ENCODE measurements around the gene GPX1.
"Not testable (repeated sequence)": the region's sequence is repeated elsewhere in the genome, so short reads cannot be mapped to it uniquely, and the experiment has no call there.

Gene GPX1

DNA sequence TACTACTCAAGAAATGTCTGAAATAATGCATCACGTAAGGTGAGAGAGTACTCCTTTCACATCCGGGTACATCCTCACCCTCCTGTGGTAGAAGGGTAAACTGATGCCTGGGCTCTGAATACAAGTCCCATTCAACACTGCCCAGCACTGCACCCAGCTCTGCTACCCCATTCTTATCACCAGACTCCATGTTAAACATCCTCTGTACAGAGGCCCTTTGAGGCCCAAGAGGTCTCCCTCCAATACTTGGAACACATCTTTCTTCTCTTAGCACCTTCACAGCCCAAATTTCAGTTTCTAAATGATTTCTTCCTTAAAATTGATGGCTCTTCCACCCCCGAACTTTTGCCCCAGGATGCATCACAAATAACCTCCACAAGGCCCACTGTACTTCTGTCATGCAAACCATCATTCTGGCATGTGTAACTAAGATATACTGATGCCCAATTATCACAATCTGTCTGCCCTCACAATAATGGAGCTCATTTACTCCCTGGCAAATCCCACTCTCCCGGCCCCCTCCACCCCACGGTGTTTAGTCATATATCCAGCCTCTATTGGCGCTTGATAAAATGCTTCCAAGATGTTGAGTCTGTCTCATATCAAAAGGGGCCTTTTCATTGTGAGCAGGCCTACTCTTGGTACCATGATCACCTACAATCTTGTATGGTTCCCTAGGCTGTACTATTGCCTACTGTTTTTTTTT is 12.6 kb upstream of the GPX1 start:
- no peaks in the 10 kb centered on the region for H3K27me3 ChIP-seq (ENCODE audit: insufficient read depth, low read depth)
- no peak overlapping the region for H3K27ac ChIP-seq
- H2AFZ ChIP-seq (ENCODE audit: low read depth), result no peak overlapping the region
- H3K4me3 ChIP-seq (IDR thresholded peaks at IDR 0.05; ENCODE audit: insufficient read depth, low read depth, low read length), result no peak overlapping the region
- TF ChIP-seq, protein P1, sequence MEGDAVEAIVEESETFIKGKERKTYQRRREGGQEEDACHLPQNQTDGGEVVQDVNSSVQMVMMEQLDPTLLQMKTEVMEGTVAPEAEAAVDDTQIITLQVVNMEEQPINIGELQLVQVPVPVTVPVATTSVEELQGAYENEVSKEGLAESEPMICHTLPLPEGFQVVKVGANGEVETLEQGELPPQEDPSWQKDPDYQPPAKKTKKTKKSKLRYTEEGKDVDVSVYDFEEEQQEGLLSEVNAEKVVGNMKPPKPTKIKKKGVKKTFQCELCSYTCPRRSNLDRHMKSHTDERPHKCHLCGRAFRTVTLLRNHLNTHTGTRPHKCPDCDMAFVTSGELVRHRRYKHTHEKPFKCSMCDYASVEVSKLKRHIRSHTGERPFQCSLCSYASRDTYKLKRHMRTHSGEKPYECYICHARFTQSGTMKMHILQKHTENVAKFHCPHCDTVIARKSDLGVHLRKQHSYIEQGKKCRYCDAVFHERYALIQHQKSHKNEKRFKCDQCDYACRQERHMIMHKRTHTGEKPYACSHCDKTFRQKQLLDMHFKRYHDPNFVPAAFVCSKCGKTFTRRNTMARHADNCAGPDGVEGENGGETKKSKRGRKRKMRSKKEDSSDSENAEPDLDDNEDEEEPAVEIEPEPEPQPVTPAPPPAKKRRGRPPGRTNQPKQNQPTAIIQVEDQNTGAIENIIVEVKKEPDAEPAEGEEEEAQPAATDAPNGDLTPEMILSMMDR (conservative IDR thresholded peaks at IDR 0.05; ENCODE audit: low read depth, low read length), result no peak
- H3K79me2 ChIP-seq (ENCODE audit: insufficient read depth, low read depth), result 0 out of 2 replicates have a peak, but pooled peaks cover 5% of the 10 kb centered on the region
- H3K9ac ChIP-seq, result no peak overlapping the region
- no peaks in the 10 kb centered on the region for H3K4me1 ChIP-seq (ENCODE audit: low read depth, poor library complexity, severe bottlenecking)
- H4K20me1 ChIP-seq (ENCODE audit: insufficient read depth), result no peaks in the 10 kb centered on the region
- no peaks in the 10 kb centered on the region for H3K36me3 ChIP-seq (ENCODE audit: insufficient read depth)
- H3K4me2 ChIP-seq, result no peak overlapping the region

DNA sequence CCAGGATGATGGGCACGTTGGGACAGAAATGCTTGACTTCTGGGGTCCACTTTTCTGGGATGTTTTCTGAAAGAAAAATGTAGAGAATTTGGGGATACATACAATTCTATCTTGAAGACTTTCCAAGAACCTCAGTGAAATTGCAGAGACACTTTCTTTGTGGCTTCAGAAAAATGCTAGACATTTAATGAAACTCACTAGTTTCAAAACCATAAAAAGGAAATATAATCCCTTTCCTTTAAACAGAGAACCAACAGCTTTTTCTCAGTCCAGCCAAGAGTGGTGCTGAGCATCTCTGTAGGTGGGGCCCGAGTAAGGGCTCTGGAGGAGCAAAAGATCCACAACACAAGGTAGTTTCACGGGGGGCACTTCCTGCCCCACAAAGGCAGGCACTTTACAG is 4.4 kb upstream of the GPX1 start:
- Histone ChIP-seq H3K27ac (no peak overlapping the region; the same call in 1 of the 2 replicates), H3K4me2 (no peak overlapping the region)

DNA sequence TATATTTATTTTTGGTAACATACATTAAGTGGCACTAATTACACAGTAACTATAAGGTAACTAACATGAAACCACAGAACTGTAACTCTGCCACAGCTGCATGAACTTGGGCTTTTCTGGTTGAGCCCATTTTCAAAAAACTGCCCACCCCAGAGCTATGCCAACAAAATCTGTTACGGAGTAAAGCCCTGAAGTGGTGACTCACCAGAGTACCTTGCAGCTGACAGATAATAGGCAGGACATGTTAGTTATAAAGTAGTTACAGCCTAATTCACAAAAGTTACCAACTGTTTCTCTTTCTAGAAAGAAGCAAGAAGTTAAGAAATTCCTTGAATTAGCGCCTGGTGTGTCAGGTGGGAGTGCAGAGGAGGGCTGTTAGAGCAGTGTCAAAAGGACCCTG is 1.5 kb upstream of the GPX1 start:
- H3K9ac ChIP-seq, result no peak overlapping the region

More for the DNA sequence above, 4.4 kb upstream of the GPX1 start:
- Histone ChIP-seq H3K36me3 (ENCODE audit: insufficient read depth) (no peaks in the 10 kb centered on the region), H3K79me2 (ENCODE audit: insufficient read depth, low read depth) (no peaks in the 10 kb centered on the region), H3K9ac (no peak overlapping the region), H3K4me3 (IDR thresholded peaks at IDR 0.05; ENCODE audit: insufficient read depth, low read depth, low read length) (no peak overlapping the region), H3K27me3 (ENCODE audit: insufficient read depth, low read depth) (no peaks in the 10 kb centered on the region), H2AFZ (ENCODE audit: low read depth) (no peak overlapping the region), H4K20me1 (ENCODE audit: insufficient read depth) (no peaks in the 10 kb centered on the region), H3K4me1 (ENCODE audit: low read depth, poor library complexity, severe bottlenecking) (peaks cover 20% of the 10 kb centered on the region)
- TF ChIP-seq, protein P1 (conservative IDR thresholded peaks at IDR 0.05; ENCODE audit: low read depth, low read length), result no peak

DNA sequence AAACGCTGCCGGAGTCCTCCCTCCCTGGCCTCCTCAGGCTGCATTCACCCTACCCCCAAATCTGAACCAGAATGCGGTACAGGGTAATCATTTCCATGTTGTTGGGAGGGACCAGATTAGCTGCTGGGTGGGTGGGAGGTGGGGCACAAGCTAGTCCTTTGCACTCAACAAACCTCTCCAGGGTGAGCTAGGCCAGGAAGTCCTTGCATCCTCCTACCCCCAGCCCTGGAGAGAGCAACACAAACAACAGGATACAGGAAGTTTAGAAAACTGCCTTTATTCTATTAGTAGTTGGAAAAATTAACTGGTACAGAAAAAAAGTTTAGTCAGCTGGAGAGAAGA is 702 bp upstream of the GPX1 start:
- H3K9ac ChIP-seq, result no peak overlapping the region
- H3K4me3 ChIP-seq (IDR thresholded peaks at IDR 0.05; ENCODE audit: insufficient read depth, low read depth, low read length), result no peak overlapping the region
- H4K20me1 ChIP-seq (ENCODE audit: insufficient read depth), result no peaks in the 10 kb centered on the region
- TF ChIP-seq, protein P1 (conservative IDR thresholded peaks at IDR 0.05; ENCODE audit: low read depth, low read length), result no peak
- H3K79me2 ChIP-seq (ENCODE audit: insufficient read depth, low read depth), result no peaks in the 10 kb centered on the region
- H2AFZ ChIP-seq (ENCODE audit: low read depth), result no peak overlapping the region
- peaks cover 18% of the 10 kb centered on the region for H3K4me1 ChIP-seq (ENCODE audit: low read depth, poor library complexity, severe bottlenecking)
- H3K27me3 ChIP-seq (ENCODE audit: insufficient read depth, low read depth), result no peaks in the 10 kb centered on the region
- H3K36me3 ChIP-seq (ENCODE audit: insufficient read depth), result no peaks in the 10 kb centered on the region
- no peak overlapping the region for H3K4me2 ChIP-seq
- H3K27ac ChIP-seq, result no peak overlapping the region

More for the DNA sequence above, 1.5 kb upstream of the GPX1 start:
- TF ChIP-seq, protein P1 (conservative IDR thresholded peaks at IDR 0.05; ENCODE audit: low read depth, low read length), result no peak
- H3K4me2 ChIP-seq, result no peak overlapping the region
- no peaks in the 10 kb centered on the region for H3K27me3 ChIP-seq (ENCODE audit: insufficient read depth, low read depth)
- H3K4me3 ChIP-seq (IDR thresholded peaks at IDR 0.05; ENCODE audit: insufficient read depth, low read depth, low read length), result no peak overlapping the region
- H3K36me3 ChIP-seq (ENCODE audit: insufficient read depth), result no peaks in the 10 kb centered on the region
- no peaks in the 10 kb centered on the region for H3K79me2 ChIP-seq (ENCODE audit: insufficient read depth, low read depth)
- H3K4me1 ChIP-seq (ENCODE audit: low read depth, poor library complexity, severe bottlenecking), result peaks cover 20% of the 10 kb centered on the region
- no peaks in the 10 kb centered on the region for H4K20me1 ChIP-seq (ENCODE audit: insufficient read depth)
- H2AFZ ChIP-seq (ENCODE audit: low read depth), result no peak overlapping the region
- H3K27ac ChIP-seq, result no peak overlapping the region

DNA sequence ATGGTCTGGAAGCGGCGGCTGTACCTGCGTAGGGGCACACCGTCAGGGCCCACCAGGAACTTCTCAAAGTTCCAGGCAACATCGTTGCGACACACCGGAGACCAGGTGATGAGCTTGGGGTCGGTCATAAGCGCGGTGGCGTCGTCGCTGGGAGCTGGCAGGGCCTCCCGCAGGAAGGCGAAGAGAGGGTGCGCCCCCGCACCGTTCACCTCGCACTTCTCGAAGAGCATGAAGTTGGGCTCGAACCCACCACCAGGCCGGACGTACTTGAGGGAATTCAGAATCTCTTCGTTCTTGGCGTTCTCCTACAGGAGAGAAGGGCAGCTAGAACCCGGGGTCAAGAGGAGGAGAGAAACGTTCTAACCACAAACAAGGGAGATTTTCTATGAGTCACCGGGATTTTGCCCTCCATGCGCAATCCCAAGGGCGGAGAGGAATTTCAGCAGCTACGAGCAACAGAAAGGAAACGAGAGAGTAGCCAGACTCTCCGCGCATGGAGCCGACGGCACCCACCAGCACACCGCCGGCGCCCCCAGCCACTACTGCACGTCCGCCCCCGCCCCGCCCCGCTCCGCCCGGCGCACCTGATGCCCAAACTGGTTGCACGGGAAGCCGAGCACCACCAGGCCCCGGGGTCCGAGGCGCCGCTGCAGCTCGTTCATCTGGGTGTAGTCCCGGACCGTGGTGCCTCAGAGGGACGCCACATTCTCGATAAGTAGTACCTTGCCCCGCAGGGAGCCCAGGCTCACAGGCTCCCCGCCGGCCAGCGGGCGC is 523 bp downstream of the GPX1 start:
- not testable (repeated sequence) for H3K9ac ChIP-seq; H3K36me3 ChIP-seq (ENCODE audit: insufficient read depth); H3K79me2 ChIP-seq (ENCODE audit: insufficient read depth, low read depth); H3K4me2 ChIP-seq; H4K20me1 ChIP-seq (ENCODE audit: insufficient read depth); H2AFZ ChIP-seq (ENCODE audit: low read depth); H3K27me3 ChIP-seq (ENCODE audit: insufficient read depth, low read depth); H3K27ac ChIP-seq; H3K4me3 ChIP-seq (IDR thresholded peaks at IDR 0.05; ENCODE audit: insufficient read depth, low read depth, low read length)
- H3K4me1 ChIP-seq (ENCODE audit: low read depth, poor library complexity, severe bottlenecking), result peaks cover 13% of the 10 kb centered on the region

DNA sequence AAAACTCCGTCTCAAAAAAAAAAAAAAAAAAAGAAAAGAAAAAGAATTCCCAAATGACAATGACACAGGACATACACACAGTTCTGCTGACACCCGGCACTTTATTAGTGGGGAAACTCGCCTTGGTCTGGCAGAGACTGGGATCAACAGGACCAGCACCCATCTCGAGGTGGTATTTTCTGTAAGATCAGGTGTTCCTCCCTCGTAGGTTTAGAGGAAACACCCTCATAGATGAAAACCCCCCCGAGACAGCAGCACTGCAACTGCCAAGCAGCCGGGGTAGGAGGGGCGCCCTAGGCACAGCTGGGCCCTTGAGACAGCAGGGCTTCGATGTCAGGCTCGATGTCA is 1.1 kb downstream of the GPX1 start:
- H3K79me2 ChIP-seq (ENCODE audit: insufficient read depth, low read depth); H3K36me3 ChIP-seq (ENCODE audit: insufficient read depth); H3K4me2 ChIP-seq; H3K27ac ChIP-seq; H4K20me1 ChIP-seq (ENCODE audit: insufficient read depth); H3K4me3 ChIP-seq (IDR thresholded peaks at IDR 0.05; ENCODE audit: insufficient read depth, low read depth, low read length); H2AFZ ChIP-seq (ENCODE audit: low read depth); H3K9ac ChIP-seq; H3K27me3 ChIP-seq (ENCODE audit: insufficient read depth, low read depth): not testable (repeated sequence)
- peaks cover 13% of the 10 kb centered on the region for H3K4me1 ChIP-seq (ENCODE audit: low read depth, poor library complexity, severe bottlenecking)

Measured in KMS-11 (cell line).